HG02571 (cell line): ENCODE data around the gene ATE1.

Source experiments
- ATAC-seq: cut with Tn5 transposase; IDR thresholded peaks from one replicate; pipeline ENCODE4 v1.9.1; 2021; ENCODE audit warnings: mild to moderate bottlenecking, moderate library complexity; ENCODE audit not compliant: unreplicated experiment

ATE1 gene

DNA sequence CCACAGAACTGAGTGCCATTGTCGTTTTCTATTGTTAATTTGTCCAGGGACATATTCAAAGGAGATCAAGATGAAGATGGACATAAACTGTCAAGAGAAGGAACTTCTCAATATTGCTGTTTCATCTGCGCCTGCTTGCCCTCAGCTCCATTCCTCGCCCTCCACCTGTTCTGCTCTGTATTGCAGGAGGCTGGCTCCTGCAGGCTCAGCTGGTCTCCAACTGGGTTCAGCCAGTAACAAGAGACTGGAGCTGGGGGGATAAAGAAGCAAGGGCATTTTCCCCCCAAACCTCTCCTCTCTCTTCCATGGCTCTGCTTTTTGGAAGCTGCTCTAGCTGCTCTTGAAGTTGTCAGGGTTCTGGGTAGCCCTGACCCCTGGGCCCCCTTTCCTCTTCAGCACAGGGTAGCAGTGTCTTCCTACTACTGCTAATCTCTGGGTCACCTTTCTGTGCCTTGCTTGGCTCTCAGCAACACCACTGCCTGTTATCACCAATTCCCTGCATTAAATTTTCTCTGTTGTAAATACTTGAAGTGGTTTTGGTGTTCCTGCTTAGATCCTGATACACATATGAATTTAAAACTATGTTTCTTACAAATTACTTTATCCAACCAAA is 180.6 kb downstream of the ATE1 start:
- ATAC-seq: no peak

DNA sequence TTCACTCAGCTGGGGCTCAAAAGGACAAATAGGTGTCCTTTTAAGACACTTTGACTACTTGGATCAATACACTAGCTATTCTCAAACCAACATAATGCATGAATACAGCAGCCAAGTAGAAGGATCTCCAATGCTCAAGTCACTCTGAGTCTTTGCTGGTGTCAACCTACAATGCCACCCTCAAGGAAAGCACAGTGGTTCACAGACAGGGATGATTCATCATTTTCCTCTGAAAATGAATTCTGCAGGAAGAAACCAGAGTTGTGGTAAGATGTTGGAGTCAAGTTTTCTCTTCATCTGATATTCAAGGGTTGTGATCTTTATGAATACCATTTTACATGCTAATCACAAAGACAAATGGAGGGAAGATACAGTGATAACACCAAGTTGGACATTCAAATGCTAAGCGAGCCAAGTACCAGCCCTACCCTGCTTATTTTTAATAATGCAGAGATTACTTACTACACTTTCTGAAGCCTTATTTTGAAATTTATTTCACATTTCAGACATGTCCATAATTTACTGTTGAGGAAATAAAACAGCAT is 186.5 kb downstream of the ATE1 start:
- ATAC-seq: no peak

DNA sequence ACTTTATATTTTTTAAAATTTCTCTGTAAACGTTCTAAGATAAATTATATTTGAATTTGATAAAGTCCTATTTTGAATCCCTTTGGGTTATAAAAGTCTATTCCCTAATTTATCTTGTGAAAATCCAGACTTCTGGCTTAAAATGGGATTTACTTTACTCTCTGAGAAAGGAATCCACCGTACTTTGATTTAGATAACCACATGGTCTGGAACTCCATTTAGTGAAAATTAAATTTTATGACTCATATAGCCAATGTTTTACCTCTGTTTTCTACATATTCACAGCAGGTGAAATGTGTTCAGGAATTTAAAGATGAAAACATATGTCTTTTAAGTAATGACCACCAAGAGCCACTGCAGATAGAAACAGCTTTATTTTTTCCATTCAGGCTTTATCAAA is 187.8 kb downstream of the ATE1 start:
- ATAC-seq: no peak

DNA sequence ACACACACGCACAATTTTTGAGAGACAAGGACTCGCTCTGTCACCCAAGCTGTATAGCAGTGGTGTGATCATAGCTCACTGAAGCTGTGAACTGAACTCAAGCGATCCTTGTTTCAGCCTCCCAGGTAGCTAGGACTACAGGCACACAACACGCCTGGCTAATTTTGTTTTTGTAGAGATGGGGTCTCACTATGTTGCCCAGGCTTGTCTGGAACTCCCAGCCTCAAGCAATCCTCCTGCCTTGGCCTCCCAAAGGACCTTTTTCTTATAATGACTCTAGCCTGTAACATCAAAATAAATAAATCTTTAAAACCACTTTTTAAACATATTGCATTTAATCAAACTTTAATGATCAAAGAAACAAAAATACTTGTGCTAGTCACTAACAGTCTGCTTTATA is 188.7 kb downstream of the ATE1 start:
- ATAC-seq: no peak

DNA sequence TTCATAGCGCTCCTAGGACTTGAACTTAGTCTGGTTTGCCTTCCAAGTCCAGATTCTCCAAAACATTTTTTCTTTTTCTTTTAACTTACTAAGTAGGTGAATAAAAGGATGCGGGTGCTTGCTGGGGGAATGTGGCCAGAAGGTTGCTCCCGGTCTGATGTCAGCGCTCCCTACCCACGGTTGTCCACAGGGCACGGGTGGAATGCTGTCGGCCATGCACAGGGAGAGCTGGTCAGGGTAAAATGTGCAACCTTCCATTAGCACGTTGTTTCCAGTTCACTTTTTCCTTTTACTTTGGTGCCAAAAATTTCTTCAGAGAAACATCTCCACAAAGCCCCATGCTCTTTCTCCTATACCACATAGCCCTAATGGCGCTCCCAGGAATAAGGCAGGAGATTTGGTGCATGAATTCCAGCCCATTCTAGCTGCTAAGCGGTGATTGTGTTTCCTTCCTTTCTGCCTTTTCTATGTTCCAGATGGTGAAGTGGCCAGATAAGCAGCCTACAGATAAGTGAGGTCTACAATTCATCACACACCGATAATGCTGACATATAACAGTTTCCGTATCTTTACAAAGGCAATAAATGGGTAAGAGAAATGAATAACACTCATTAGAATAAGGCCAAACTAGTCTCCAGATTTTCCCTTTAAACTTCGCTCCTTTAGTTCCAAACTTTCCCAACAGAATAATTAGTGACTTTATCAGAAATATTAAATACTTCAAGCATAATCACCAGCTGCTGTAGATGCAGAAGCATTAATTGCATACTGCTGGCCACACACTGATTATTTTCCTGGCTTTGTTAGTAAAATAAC is 191.3 kb downstream of the ATE1 start:
- ATAC-seq: no peak

DNA sequence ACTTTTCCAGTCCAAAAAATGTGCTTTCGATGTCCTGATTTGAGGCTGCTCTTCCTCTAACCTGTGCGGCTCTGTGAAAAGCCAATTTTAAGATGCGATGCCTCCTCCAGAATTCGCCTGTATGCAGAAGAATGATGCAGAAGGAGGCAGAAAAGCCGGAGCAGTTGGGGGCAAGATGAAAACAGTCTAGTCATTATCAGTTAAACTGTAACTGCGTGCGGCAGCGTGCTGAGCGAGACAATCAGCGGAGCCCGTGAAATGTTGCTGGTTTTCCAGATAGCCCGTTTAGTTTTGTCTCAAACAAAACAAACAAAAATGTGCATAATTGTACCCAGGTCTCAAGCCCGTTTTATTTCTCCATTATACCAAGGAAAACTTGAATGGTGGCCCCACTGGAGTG is 192.6 kb downstream of the ATE1 start:
- ATAC-seq: no peak

DNA sequence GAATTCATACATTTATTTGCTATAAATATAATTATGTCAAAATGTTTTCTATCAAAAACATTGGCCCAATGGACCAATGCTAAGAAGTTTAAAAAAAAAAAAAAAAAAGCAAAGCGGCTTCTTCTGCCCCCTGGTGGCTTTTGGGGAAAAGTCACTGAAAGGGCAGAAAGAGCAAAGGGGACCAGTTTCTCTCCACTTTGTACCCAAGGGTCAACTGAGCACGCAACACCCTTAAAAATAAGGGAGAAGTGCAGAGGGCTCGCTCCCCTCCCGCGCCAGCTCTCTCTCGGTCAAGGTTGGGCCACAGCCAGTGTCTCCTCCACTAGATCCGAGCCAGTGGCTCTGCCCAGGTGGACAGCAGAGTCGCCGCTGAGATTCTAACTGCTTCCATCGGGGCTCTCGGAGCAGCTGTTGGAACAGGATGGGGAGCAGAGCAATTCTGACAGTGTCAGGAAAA is 193.2 kb downstream of the ATE1 start:
- no peak for ATAC-seq

DNA sequence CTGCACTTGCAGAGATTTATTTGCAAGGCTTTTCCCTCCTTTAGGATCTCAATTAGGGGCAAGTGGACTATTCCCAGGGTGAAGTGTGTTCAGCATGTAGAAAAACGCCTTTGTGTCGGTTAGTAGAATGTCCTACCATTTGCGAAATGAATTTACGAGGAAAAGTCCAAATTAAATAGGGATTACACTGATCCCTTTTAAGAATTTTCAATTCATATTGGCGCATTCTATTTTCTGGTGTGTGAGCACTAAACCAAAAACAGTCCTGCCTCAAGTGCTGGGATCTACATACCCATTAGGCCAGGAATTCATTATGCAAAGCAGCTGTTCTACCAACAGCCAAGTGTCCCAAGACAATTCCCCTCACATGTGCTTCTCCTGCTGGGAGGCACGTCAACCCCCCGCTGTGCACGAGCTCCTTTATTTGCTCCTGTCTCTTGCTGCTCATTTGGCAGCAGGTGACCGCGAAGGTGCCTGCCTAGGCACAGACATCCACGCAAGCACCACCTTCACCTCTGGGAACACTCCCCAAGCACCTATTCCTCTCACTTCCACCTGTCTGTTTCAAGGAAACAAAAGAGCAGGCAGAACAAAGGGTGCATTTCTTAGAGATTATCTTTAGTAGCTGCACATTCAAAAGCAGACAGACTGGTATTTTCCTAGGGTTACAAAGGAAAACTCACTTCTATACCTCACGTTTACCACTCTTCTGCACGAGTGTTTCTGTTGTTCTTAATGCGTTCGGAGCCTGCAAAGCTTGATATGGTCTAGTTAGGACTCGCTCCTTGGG is 195.0 kb downstream of the ATE1 start:
- ATAC-seq: no peak

DNA sequence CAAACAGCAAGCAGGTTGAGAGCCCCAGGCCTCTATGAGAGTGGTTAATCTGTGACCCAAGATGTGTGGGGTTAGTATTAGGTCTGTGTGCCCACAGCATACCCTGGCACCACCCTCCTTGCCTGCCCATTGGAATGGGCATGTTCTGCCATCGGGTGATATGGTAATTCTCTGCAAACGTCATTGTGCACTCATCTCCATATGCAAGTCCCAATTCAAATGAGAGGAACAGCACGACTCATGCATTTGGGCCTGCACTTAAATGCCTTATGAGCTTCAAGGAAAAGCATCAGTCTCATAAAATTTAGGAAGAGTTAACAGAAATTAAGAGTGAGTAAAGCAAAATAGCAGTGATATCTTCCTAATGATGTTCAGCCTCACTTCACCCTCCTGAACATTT is 195.7 kb downstream of the ATE1 start:
- ATAC-seq: no peak

DNA sequence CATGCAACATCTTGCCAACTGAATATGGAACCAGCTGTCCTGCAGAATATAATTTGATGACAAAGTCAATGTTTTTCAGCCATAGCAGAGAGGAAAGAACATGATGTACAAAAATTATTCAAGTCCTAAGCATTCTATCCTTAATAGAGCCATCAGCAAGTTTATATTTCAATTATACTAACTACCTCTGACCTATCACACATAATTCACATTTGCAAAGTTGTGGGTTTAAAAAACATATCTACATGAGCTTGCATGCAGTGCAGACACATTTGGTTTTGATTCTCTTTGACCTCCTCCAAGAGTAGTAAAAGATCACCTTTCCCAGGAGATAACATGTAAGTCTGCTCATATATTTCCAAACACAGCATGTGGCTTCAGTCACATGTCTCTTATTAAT is 203.5 kb downstream of the ATE1 start:
- no peak for ATAC-seq

DNA sequence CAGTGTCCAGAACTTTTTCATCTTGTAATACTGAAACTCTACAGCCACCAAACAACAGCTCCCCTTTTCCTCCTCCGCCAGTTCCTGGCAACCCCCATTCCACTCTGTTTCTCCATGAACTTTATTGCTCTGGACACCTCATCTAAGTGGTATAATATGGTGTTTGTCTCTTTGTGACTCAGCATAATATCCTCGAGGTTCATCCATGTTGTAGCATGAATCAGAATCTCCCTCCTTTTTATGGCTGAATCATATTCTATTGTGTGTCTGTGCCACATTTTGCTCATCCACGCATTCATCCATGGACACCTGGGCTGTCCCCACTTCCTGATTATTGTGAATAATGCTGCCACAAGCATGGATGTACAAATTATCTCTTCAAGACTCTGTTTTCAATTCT is 205.2 kb downstream of the ATE1 start:
- no peak for ATAC-seq

DNA sequence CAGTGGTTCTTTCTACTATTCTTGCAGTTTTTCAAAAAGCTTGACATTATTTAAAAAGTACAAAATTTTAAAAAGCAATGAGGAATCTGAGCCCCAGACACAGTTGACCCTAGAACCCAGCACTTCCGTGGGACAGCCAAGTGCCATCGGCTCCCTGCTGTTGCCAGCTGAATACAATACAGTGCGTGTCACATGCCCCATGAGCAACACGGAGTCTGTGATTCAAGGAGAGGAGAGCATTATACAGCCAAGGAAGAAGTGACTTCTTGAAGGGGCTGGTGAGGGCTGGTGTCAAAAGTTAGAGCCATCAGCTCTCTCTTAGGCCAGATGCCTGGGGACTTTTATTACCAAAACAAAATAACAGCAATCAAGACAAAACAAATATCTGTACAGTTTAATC is 206.6 kb downstream of the ATE1 start:
- ATAC-seq: no peak

DNA sequence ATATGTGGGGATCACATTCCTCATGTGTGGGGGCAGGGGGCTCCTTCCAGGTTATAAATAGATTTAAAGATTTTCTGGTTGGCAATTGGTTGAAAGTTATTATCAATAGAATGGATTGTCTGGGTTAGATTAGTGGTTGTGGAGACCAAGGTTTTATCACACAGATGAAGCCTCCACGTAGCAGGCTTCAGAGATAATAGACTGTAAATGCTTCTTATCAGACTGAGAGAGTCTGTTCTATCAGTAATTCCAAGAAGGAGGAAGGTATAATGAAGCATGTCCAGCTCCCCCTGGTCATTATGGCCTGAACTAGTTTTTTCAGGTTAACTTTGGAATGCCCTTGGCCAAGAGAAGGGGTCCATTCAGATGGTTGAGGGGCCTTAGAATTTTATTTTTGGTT is 211.9 kb downstream of the ATE1 start:
- ATAC-seq: no peak

DNA sequence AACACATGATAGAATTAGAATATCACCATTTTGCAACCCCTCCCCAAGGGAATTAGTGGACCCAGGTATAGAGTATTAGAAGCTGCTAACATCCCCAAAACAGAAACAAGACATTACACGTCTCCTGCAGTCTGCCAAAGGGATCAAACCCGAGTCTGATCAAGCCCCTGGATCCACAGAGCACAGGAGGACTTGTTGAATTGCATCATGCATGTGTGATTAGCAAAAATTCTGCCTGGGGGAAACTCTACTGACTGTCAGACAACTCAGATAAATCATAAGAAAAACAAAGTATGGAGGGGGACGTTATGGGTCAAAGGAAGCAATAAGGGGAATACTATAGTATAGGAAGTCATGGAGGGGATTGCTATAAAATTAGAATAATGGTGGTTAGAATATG is 212.8 kb downstream of the ATE1 start:
- ATAC-seq: no peak

DNA sequence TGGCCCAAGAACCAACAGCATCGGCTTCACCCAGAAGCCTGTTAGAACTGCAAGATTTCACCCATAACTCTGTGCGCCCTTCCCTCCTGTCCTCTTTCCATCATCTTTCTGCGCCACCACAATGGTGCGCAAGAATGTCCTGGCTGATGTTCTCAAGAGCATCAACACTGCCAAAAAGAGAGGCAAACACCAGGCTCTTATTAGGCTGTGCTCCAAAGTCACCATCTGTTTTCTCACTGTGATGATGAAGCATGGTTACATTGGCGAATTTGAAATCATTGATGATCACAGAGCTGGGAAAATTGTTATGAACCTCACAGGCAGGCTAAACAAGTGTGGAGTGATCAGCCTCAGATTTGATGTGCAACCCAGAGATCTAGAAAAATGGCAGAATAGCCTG is 214.3 kb downstream of the ATE1 start:
- no peak for ATAC-seq

DNA sequence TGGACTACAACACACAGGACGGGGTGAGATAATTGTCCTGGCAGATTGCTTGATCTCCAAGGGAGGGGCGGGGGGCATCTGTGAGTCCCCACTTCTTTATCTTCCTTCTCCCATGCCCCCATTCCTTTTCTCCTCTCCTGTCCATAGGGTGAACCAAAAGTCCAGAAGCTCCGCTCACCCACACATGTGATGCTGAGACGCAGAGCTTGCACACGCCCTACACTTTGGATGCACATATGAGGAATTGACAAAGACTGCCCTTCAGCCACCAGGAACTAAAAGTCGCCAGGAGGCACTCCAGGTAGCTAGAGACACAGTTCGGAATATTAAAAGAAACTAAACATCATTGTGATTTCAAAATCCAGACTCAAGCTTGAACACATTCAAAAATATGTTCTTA is 216.9 kb downstream of the ATE1 start:
- ATAC-seq: no peak

DNA sequence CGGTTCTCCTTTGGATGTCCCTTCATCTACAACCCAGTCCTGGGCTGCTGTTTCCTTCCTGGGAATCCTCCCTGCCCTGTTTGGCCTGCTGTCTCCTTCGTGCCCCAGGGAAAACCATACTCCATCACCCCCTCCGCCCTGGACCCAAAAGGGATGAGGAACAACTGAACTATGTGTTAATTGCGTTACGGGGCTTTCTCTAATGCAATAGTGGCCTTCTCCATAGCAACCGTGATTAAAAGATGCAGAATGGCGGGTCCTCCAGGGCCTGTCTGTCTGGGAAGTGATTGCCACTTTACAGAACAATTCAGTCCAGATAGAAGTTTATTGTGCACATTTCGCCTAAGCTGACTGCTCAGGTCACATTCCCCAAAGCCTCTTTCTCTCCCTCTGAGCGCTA is 217.6 kb downstream of the ATE1 start:
- ATAC-seq: no peak

DNA sequence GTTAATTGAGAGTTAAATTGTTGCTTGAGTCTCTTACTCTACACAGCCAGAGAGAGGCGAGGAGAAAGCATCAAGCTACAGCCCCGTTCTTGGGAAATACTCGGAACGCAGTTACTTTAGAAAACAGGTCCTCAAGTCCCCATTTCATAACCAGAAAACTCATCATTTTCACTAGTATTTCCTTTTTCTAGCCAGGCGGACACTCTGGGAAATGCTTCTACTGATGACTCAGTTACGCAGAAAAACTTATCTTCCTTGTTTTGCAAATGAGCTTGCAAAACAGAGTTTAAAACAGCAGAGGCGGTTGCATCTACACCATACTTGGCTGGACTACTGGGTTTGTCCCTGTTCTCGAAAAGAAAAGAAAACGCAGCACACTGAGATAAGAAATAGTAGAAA is 218.2 kb downstream of the ATE1 start:
- ATAC-seq: no peak

DNA sequence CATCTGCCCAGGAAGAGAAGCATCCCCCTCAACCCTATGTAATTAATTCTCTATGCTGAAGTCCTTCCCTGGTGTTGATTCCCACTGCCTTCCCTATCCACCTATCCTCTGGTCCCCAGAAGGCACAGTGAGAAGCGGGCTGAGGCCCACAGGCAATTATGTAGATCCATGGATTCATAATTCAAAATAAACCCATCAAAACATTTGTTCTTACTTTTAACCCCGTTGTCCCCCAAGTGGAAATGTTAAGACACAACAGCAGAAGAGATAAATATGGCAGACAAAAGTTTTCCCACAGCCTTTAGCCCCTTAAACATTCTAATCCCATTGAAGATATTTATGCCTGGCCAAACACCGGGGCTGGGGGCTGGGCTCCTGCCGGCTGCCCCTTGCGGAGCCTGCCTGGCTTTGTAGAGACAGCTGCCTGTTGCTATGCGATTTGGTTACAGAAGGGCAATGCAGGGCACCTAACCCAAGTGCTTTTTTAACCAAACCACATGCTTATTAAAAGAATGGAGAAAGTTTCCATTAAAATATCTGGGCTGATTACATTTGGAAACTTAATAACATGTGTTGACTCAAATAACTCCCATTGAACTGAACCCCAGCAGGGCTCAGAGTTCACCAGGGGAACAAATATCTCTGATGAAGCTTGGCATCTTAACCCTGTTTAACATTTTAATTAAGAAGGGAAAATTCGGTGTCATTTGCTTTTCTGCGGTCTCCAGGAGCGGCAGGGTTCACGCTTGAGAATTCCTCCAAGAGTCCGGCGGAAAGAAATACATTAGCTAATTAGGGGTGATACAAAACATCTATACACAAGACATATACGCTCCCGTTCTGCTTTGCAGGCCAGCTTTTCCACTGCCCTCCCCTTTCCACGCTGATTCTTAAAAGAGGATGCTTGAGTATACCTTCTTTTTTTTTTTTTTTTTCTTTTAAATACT is 218.8 kb downstream of the ATE1 start:
- no peak for ATAC-seq
